ENCODE data around the gene GABRA6.

The GABRA6 gene

DNA sequence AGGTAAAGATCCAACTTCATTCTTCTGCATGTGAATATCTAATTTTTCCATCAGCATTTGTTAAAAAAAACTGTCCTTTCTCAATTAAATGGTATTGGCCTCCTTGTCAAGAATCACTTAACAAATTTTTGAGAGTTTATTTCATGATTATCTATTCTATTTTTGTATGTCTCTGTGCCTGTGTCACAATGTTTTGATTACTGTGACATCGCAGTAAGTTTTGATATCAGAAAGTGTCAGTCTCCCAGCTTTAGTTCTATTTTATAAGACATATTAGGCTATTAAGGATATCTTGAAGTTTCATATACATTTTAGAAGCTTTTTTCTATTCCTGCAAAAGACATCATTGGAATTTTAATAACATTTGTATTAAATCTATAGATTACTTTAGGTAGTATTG, 33.6 kb downstream of the GABRA6 start:
- no peak overlapping the region for H3K9ac ChIP-seq (ENCODE audit: low read length)
- TF ChIP-seq EZH2phosphoT487 (IDR thresholded peaks at IDR 0.05; ENCODE audit: low read length) (no peak), EZH2 (optimal IDR thresholded peaks at IDR 0.05; ENCODE audit: low read depth, low read length) (no peak)
- TF ChIP-seq, protein P1, sequence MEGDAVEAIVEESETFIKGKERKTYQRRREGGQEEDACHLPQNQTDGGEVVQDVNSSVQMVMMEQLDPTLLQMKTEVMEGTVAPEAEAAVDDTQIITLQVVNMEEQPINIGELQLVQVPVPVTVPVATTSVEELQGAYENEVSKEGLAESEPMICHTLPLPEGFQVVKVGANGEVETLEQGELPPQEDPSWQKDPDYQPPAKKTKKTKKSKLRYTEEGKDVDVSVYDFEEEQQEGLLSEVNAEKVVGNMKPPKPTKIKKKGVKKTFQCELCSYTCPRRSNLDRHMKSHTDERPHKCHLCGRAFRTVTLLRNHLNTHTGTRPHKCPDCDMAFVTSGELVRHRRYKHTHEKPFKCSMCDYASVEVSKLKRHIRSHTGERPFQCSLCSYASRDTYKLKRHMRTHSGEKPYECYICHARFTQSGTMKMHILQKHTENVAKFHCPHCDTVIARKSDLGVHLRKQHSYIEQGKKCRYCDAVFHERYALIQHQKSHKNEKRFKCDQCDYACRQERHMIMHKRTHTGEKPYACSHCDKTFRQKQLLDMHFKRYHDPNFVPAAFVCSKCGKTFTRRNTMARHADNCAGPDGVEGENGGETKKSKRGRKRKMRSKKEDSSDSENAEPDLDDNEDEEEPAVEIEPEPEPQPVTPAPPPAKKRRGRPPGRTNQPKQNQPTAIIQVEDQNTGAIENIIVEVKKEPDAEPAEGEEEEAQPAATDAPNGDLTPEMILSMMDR (IDR thresholded peaks at IDR 0.05; ENCODE audit: low read length), result no peak
- H3K27ac ChIP-seq (ENCODE audit: low read length), result no peak overlapping the region
- no peaks in the 10 kb centered on the region for H3K79me2 ChIP-seq (ENCODE audit: low read length)
- H3K4me3 ChIP-seq (ENCODE audit: low read length), result no peak overlapping the region
- H3F3A ChIP-seq (ENCODE audit: insufficient read depth, low read length), result no peaks in the 10 kb centered on the region
- no peaks in the 10 kb centered on the region for H3K9me2 ChIP-seq (replicated peaks; ENCODE audit: insufficient read depth, low read length)
- H3K4me1 ChIP-seq (ENCODE audit: low read length), result no peaks in the 10 kb centered on the region
- no peaks in the 10 kb centered on the region for H3K27me3 ChIP-seq (replicated peaks; ENCODE audit: insufficient read depth, low read length)
- no peak overlapping the region for H3K4me2 ChIP-seq (ENCODE audit: low read depth, low read length)
- H2AFZ ChIP-seq (ENCODE audit: low read length), result no peak overlapping the region
- no peaks in the 10 kb centered on the region for H3K36me3 ChIP-seq (replicated peaks; ENCODE audit: insufficient read depth, low read length)
- H4K20me1 ChIP-seq (ENCODE audit: insufficient read depth, low read length), result no peaks in the 10 kb centered on the region
- H3K9me3 ChIP-seq (replicated peaks; ENCODE audit: insufficient read depth, low read length), result no peaks in the 10 kb centered on the region
- DNase-seq, result no peak

DNA sequence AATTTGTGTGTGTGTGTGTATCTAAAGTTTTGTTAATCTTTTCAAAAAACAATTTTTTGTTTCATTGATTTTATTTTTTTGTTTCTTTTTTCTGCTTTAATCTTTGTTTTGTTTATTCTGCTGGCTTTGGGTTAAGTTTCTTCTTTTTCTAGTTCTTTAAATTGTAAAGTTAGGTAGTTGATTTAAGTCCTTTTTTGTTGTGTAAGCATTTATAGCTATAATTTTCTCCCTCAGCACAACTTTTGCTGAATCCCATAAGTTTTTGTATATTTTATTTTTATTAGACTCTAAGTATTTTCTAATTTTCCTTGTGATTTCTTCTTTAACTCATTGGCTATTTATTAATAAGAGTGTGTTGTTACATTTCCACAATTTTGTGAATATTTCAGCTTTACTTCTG, 34.9 kb downstream of the GABRA6 start:
- H3F3A ChIP-seq (ENCODE audit: insufficient read depth, low read length), result no peaks in the 10 kb centered on the region
- no peak overlapping the region for H3K4me3 ChIP-seq (ENCODE audit: low read length)
- H3K4me1 ChIP-seq (ENCODE audit: low read length), result no peaks in the 10 kb centered on the region
- TF ChIP-seq, protein P1 (IDR thresholded peaks at IDR 0.05; ENCODE audit: low read length), result no peak
- no peak for TF ChIP-seq EZH2phosphoT487 (IDR thresholded peaks at IDR 0.05; ENCODE audit: low read length)
- TF ChIP-seq EZH2 (optimal IDR thresholded peaks at IDR 0.05; ENCODE audit: low read depth, low read length), result no peak
- H4K20me1 ChIP-seq (ENCODE audit: insufficient read depth, low read length), result no peaks in the 10 kb centered on the region
- no peaks in the 10 kb centered on the region for H3K9me2 ChIP-seq (replicated peaks; ENCODE audit: insufficient read depth, low read length)
- no peak overlapping the region for H2AFZ ChIP-seq (ENCODE audit: low read length)
- no peak overlapping the region for H3K9ac ChIP-seq (ENCODE audit: low read length)
- H3K27me3 ChIP-seq (replicated peaks; ENCODE audit: insufficient read depth, low read length), result no peaks in the 10 kb centered on the region
- H3K4me2 ChIP-seq (ENCODE audit: low read depth, low read length), result no peak overlapping the region
- H3K36me3 ChIP-seq (replicated peaks; ENCODE audit: insufficient read depth, low read length), result no peaks in the 10 kb centered on the region
- H3K79me2 ChIP-seq (ENCODE audit: low read length), result no peaks in the 10 kb centered on the region
- DNase-seq, result no peak
- no peaks in the 10 kb centered on the region for H3K9me3 ChIP-seq (replicated peaks; ENCODE audit: insufficient read depth, low read length)
- no peak overlapping the region for H3K27ac ChIP-seq (ENCODE audit: low read length)

DNA sequence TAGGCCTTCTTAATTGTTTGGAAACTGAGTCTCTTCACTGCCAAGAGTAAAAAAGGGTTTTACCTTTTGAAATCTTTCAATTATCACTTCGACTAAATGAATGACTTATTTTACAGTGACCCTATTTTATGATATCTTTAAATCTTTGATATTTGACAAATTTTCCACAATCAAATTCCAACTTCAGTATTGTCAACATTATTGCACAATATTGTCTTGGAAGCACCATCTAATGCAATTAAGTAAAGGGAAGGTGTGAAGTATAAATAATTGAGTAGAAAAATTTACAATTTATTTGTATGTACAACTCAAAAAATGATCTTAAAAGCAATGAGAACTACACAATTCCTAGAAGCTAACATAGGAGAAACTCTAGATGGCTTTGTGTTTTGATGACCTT, 49.2 kb downstream of the GABRA6 start:
- Histone ChIP-seq H3K27me3 (replicated peaks; ENCODE audit: insufficient read depth, low read length) (no peaks in the 10 kb centered on the region), H3F3A (ENCODE audit: insufficient read depth, low read length) (no peaks in the 10 kb centered on the region), H3K36me3 (replicated peaks; ENCODE audit: insufficient read depth, low read length) (no peaks in the 10 kb centered on the region), H3K79me2 (ENCODE audit: low read length) (no peaks in the 10 kb centered on the region), H3K9me3 (replicated peaks; ENCODE audit: insufficient read depth, low read length) (no peaks in the 10 kb centered on the region), H3K4me1 (ENCODE audit: low read length) (no peaks in the 10 kb centered on the region), H2AFZ (ENCODE audit: low read length) (no peak overlapping the region), H4K20me1 (ENCODE audit: insufficient read depth, low read length) (no peaks in the 10 kb centered on the region), H3K9me2 (replicated peaks; ENCODE audit: insufficient read depth, low read length) (no peaks in the 10 kb centered on the region), H3K9ac (ENCODE audit: low read length) (no peak overlapping the region), H3K4me2 (ENCODE audit: low read depth, low read length) (no peak overlapping the region), H3K27ac (ENCODE audit: low read length) (no peak overlapping the region), H3K4me3 (ENCODE audit: low read length) (no peak overlapping the region)
- DNase-seq, result no peak
- TF ChIP-seq, protein P1 (IDR thresholded peaks at IDR 0.05; ENCODE audit: low read length), result no peak
- TF ChIP-seq EZH2phosphoT487 (IDR thresholded peaks at IDR 0.05; ENCODE audit: low read length) (no peak), EZH2 (optimal IDR thresholded peaks at IDR 0.05; ENCODE audit: low read depth, low read length) (no peak)

Data from MM.1S (cell line).